GM19351 (cell line): Measurements from ENCODE around the gene CLCN6.
A peak's percentile ranks its signal among the peaks of the same experiment; 100 is the strongest.

Experiments
- ATAC-seq: cut with Tn5 transposase; IDR thresholded peaks from one replicate; pipeline ENCODE4 v1.9.1; 2021; ENCODE audit warnings: mild to moderate bottlenecking, moderate library complexity; ENCODE audit not compliant: unreplicated experiment

The CLCN6 gene

GRCh38 chr1:11778844-11779623 lies 27.0 kb upstream of the CLCN6 start:
- ATAC-seq = no peak

DNA sequence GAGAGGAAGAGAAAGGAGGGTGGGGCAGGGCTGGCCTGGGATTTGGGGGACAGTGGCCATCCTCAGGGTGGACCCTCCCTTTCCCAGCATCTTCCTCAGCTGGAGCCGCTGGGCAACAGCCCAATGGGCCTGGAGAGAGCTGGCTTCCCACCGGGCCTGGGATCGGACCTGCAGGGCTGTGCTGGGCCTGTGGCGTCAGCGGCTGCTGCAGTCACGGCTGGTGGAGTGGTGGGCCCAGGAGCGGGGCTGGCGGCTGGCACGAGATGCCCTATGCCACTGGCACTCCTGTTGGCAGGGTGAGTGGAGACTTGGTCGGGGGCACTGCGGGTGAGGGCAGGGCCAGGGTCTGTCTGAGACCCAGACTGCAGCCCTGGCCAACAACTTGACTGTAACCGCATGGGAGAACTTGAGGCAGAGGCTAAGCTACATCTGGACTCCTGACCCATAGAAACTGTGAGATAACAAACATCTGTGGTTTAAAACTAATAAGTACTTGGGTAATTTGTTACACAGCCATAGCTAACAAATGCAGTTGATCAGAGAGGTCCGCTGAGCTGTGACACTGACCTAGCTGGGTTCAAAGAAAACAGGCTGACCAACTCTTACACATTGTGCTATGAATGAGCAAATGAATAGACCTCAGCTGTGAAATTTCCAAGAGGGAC lies 26.1 kb upstream of the CLCN6 start:
- ATAC-seq = no peak

DNA sequence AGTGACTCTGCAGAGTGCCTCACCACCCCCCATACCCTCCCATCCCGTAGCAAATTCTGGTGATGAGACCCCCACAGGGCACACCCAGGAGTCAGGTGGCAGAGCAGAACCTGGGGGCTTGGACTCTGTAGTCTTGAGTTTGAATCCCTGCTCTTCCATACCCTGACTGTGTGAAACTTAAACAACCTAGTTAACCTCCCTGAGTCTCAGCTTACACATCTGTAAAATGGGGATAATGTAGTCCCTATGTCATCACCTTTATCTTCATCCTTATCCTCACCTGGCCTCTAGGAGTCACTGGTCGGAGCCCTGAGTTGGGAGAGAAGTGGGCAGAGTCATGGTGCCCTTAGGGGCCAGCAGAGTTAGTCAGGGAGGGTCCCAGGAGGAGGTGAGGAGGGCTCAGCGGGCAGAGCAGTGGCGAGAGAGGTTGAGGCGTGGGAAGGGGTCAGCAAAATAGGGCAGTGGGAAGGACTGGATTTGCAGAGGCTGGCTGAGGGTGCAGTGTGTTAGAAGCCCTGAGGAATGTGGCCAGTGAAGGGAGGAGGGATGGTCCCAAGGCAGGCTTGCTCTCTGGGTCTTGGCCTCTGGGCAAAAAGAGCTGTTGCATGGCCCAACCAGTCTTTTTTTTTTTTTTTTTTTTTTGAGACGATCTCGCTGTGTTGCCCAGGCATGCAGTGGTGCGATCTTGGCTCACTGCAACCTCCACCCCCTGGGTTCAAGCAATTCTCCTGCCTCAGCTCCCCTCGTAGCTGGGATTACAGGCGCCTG lies 25.4 kb upstream of the CLCN6 start:
- ATAC-seq = no peak

- no peak for ATAC-seq
Observed at GRCh38 chr1:11781297-11781696, 24.7 kb upstream of the CLCN6 start.

GRCh38 chr1:11782127-11782708 lies 23.8 kb upstream of the CLCN6 start:
- ATAC-seq = no peak

DNA sequence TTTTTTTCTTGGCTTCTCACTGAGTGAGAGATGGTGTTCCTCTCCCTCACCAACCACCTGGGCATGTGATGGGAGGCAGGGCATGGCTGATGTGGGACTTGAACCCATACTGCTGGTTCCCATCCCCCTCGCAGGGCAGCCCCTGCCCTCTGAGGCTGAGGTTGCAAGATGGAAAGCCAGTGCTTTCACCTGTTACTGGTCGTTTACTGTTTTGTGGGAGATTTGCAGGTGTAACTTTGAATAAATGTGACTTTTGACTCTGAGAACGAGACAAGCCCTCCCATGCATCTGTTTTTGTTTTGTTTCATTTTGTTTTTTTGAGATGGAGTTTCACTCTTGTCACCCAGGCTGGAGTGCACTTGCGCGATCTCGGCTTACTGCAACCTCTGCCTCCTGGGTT lies 22.4 kb upstream of the CLCN6 start:
- no peak for ATAC-seq

GRCh38 chr1:11784256-11784992 lies 21.6 kb upstream of the CLCN6 start:
- no peak for ATAC-seq

DNA sequence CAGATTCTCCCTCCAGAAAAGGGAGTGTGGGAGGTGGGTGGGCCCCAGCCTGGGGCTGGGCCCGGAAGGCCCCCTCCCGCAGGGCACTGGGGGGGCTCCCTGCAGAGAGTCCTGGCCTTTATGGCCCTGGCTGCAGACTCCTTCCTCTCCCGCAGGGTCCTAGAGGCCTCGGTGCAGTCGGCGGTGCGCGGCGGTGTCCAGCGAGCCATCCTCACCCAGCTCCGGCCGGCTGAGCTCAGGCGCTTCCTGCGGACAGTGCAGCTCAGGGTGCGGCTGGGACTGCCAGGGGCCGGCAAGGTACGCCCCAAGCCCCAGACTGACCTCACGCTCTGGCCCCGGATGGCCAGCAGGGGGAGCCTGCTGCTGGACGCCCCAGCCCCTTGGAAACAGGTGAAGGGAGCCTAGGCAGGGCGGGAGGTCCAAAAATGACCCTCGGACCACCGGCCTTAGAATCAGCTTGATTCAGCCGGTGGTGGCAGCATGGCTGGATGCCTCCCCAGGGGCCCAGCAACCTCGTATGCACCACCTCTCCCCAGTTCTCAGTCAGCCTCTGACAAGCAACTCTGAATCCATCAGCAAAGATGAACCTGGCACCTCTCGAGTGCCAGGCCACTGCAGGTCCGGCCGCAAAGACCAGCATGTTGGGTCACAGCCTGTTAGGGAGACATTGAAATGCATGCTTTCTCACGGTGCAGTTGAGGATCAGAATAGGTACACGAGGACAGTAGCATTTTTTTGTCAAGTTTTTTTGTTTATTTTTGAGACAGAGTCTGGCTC lies 20.8 kb upstream of the CLCN6 start:
- peak; percentile 69 for ATAC-seq

GRCh38 chr1:11786168-11786567 lies 19.8 kb upstream of the CLCN6 start:
- ATAC-seq = no peak

GRCh38 chr1:11787251-11787803 lies 18.7 kb upstream of the CLCN6 start:
- no peak for ATAC-seq

DNA sequence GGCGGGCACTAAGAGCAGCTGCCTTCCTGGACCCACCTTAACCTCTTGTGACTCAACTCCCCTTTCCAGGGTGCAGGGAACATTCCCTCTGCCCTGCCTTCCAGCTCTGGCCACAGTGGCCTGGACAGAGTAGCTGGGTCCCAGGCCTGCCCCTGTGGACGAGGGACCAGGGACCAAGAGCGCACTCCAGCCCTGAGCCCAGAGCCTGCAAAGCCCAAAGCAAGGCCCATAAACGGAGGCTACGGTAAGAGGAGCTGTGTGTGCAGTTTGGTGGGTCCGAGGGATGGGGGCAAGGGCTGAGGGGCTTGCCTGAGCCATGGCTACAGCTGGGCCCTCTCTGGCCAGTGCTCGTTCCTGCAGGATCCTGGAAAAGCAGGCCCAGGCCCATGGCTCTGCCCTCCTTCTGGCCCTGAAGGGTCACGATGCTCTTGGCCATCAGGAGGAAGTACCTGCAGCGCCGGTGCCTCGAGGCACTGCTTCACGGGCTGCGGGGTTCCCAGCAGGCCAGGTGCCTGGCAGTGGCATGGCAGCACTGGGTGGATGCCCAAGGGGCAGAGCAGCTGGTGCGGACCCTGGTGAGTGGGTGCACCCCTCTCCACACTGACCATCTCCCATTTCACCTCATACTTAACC lies 18.1 kb upstream of the CLCN6 start:
- no peak for ATAC-seq

GRCh38 chr1:11788549-11789053 lies 17.4 kb upstream of the CLCN6 start:
- ATAC-seq = no peak

- no peak for ATAC-seq
Observed at GRCh38 chr1:11789126-11790067, 16.6 kb upstream of the CLCN6 start.

DNA sequence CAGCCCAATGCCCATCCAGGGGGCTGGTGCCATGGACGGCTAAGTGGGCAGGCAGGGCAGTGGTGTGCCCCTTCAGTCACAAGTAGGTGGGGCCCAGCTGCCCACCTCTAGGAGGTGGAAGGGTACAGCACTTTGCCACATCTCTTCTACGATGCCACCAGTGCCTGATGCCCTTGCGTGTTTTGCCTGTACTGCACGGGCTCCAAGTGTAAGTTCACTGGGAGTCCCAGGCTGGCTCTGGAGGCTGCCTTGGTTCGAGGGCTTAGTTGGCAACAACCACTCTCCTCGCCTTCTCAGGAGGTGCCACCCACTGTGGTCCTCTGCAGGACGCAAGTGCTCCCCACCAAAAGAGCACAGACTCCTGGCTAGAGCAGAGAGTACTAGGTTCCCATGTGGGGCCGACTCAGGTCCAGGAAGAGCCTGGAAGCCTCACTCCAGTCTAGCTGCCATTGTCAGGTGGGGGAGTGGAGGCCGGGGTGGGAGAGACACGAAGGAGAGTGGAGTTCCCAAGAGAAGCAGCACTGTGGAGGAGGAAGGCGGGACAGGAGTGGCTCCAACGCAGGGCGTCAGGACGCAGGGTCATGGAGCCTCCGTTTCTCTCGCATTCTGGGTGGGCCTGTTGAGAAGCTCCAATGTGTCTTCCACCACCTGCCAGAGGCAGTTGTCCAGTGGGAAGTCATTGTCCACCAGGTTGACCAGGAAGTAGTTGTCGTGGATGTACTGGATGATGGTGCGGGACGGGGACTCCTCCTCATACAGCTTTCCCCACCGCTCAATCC lies 15.7 kb upstream of the CLCN6 start:
- ATAC-seq = no peak

- ATAC-seq = no peak
Observed at GRCh38 chr1:11790880-11791715, 14.9 kb upstream of the CLCN6 start.

GRCh38 chr1:11792106-11792505 lies 13.9 kb upstream of the CLCN6 start:
- ATAC-seq = no peak
